ENCODE measurements around the gene FAF1. TPM values are rescaled to one million over a fixed set of nuclear protein-coding genes. Genes with fewer than 3 reads are reported as not detected.
"Not testable (repeated sequence)": the region's sequence is repeated elsewhere in the genome, so short reads cannot be mapped to it uniquely, and the experiment has no call there.

FAF1 gene
- total RNA-seq, 2 donors from 2014 or later = 25.5 to 68.6 TPM

DNA sequence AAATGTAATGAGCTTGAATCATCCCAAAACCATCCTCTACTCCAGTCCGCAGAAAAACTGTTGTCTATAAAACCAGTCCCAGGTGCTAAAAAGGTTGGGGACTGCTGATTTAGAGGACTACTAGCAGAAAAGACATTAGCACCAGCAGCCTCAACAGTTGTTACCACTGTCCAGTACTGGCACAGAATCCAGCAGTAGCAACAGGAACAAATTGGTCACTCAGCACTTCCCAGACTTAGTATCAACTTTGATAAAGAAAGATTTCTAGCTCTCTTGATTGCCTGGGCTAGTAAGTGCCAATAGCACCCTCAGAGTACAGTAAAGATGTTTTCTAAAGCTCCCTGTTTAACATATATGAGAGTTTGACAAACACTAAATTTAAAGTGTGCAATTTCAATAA lies 127.9 kb downstream of the FAF1 start:
- H3K4me1 ChIP-seq (ENCODE audit: control insufficient read depth in 1 of 2, low read depth in 2 of 2) = peaks cover 0 to 12% of the 10 kb centered on the region in 2 donors
- H3K27me3 ChIP-seq (replicated peaks; ENCODE audit: insufficient read depth) = no peaks in the 10 kb centered on the region
- H3K27ac ChIP-seq = no peak overlapping the region
- DNase-seq (ENCODE audit: low spot score) (no peak), ATAC-seq (ENCODE audit: insufficient number of reproducible peaks, low FRiP score, low read depth) (no peak)
- no peak overlapping the region for H3K4me3 ChIP-seq
- H3K36me3 ChIP-seq = no peaks in the 10 kb centered on the region
- H3K9me3 ChIP-seq = no peaks in the 10 kb centered on the region
- TF ChIP-seq, protein P1, sequence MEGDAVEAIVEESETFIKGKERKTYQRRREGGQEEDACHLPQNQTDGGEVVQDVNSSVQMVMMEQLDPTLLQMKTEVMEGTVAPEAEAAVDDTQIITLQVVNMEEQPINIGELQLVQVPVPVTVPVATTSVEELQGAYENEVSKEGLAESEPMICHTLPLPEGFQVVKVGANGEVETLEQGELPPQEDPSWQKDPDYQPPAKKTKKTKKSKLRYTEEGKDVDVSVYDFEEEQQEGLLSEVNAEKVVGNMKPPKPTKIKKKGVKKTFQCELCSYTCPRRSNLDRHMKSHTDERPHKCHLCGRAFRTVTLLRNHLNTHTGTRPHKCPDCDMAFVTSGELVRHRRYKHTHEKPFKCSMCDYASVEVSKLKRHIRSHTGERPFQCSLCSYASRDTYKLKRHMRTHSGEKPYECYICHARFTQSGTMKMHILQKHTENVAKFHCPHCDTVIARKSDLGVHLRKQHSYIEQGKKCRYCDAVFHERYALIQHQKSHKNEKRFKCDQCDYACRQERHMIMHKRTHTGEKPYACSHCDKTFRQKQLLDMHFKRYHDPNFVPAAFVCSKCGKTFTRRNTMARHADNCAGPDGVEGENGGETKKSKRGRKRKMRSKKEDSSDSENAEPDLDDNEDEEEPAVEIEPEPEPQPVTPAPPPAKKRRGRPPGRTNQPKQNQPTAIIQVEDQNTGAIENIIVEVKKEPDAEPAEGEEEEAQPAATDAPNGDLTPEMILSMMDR (IDR thresholded peaks at IDR 0.05) = no peak

DNA sequence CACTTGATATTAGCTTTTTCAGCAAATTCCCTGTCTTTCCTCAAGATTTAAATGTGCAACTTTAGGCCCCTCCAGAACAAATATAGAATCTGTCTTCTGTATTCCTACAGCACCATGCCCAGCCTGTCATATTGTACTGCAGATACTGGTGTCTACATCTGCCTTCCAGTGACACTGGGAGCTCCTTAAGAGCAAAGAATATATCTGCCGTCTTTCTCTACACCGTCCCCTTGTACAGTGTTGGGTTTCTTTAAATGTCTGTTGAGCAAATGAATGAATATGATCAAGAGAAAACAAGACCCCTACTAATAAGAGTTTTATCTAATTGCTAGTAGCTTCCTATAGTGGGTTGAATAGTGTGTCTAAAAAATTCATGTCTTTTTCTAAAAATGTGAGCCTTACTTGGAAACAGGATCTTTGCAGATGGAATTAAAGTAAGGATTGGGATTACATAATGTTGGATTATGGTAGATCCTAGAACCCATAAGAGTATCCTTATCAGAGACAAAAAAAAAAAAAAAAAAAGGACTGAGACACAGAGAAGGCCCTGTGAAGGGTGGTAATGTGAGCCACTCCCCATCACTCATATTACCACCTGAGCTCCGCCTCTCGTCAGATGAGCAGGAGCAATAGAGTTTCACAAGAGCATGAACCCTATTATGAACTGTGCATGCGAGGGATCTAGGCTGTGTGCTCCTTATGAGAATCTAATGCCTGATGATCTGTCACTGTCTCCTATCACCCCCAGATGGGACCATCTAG lies 128.6 kb downstream of the FAF1 start:
- peaks cover 0 to 12% of the 10 kb centered on the region in 2 donors for H3K4me1 ChIP-seq (ENCODE audit: control insufficient read depth in 1 of 2, low read depth in 2 of 2)
- H3K4me3 ChIP-seq = no peak overlapping the region
- H3K27ac ChIP-seq = no peak overlapping the region
- H3K9me3 ChIP-seq = no peaks in the 10 kb centered on the region
- TF ChIP-seq, protein P1 (IDR thresholded peaks at IDR 0.05) = no peak
- no peaks in the 10 kb centered on the region for H3K36me3 ChIP-seq
- no peak for DNase-seq (ENCODE audit: low spot score)
- no peaks in the 10 kb centered on the region for H3K27me3 ChIP-seq (replicated peaks; ENCODE audit: insufficient read depth)
- no peak for ATAC-seq (ENCODE audit: insufficient number of reproducible peaks, low FRiP score, low read depth)

DNA sequence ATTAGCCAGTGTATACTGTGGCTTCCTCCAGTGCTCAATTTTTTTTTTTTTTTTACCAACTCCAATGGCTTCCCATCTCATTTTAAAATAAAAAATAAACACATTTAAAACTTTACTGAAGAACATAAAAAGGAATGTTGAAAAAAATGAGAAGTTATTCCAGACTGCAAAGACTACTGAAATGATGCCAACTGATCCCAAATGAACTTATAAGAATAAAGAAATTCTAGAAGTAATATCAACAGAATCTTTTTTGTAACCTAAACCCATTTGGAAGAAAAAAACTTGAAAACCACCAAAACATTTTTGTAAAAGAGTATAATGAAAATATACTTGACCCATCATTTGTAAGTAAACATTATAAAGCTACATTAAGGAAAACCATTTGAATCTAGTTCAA lies 129.4 kb downstream of the FAF1 start:
- no peaks in the 10 kb centered on the region for H3K9me3 ChIP-seq
- no peaks in the 10 kb centered on the region for H3K27me3 ChIP-seq (replicated peaks; ENCODE audit: insufficient read depth)

DNA sequence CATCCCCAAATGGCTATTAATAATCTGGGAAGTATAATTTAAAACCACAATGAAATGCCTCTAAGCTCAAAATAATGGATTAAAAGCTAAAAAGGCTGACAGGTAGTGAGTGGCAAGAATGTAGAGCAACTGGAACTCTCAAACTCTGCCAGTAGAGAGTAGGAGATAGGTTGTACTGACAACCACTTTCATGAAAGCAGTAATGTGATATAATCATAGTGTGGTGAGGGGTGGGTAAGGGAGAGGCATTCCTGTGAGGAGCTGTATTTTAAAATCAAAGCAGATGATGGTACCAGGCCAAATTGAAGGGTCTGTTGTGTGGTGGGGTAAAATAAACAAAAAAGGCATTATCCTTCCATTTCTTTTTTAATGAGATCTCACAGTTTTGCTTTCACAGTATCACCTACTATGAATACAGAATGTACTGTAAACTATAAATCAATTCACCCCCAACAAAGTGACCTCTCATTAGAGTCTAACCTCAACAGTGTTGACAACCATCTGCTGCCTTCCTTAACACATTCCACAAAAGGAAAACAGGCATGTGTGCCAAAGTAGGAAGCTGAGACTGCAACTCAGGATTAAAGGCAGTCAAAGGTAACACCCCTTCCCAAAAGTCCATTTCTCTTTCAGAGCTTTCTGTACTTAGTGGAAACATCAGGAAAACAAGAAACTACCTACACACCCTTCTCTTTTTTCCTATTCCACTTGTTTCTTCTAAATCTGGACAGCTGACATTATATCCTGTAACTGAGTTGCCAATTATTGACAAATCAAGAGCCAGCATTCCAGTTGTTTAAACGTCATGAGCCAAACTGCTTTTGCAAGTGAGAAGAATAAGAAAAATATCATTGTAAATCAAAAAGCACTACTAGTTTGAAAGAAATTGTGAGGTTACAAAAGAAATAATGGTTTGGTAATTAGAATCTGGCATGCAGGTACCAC lies 130.8 kb downstream of the FAF1 start:
- Histone ChIP-seq H3K36me3 (no peaks in the 10 kb centered on the region), H3K9me3 (no peaks in the 10 kb centered on the region), H3K4me3 (no peak overlapping the region), H3K27ac (no peak overlapping the region), H3K4me1 (ENCODE audit: control insufficient read depth in 1 of 2, low read depth in 2 of 2) (peaks cover 0 to 12% of the 10 kb centered on the region in 2 donors), H3K27me3 (replicated peaks; ENCODE audit: insufficient read depth) (no peaks in the 10 kb centered on the region)
- no peak for DNase-seq (ENCODE audit: low spot score)
- ATAC-seq (ENCODE audit: insufficient number of reproducible peaks, low FRiP score, low read depth) = no peak
- TF ChIP-seq, protein P1 (IDR thresholded peaks at IDR 0.05) = no peak

More for the DNA sequence above, 129.4 kb downstream of the FAF1 start:
- H3K4me1 ChIP-seq (ENCODE audit: control insufficient read depth in 1 of 2, low read depth in 2 of 2) = peaks cover 0 to 12% of the 10 kb centered on the region in 2 donors
- H3K4me3 ChIP-seq = no peak overlapping the region
- TF ChIP-seq, protein P1 (IDR thresholded peaks at IDR 0.05) = no peak
- DNase-seq (ENCODE audit: low spot score) = no peak
- no peak overlapping the region for H3K27ac ChIP-seq
- no peak for ATAC-seq (ENCODE audit: insufficient number of reproducible peaks, low FRiP score, low read depth)
- no peaks in the 10 kb centered on the region for H3K36me3 ChIP-seq

DNA sequence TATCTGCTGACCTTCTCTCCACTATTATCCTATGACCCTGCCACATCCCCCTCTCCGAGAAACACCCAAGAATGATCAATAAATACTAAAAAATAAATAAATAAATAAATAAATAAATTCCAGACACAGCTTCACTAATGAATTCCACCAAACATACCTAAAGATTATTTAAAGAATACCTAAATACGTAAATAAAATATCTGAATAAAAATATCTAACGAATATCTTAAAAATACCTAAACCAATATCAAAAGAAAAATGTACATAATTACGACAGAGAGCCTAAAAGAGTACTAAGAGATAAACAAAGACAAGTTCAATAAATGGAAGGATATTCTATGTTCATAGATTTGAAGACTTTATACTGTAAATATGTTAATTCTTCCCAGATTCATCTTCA lies 132.5 kb downstream of the FAF1 start:
- Histone ChIP-seq H3K9me3 (no peaks in the 10 kb centered on the region), H3K4me1 (ENCODE audit: control insufficient read depth in 1 of 2, low read depth in 2 of 2) (peaks cover 0 to 16% of the 10 kb centered on the region in 2 donors), H3K36me3 (no peaks in the 10 kb centered on the region), H3K4me3 (no peak overlapping the region), H3K27ac (no peak overlapping the region), H3K27me3 (replicated peaks; ENCODE audit: insufficient read depth) (no peaks in the 10 kb centered on the region)
- TF ChIP-seq, protein P1 (IDR thresholded peaks at IDR 0.05) = no peak
- DNase-seq (ENCODE audit: low spot score) = no peak
- no peak for ATAC-seq (ENCODE audit: insufficient number of reproducible peaks, low FRiP score, low read depth)

DNA sequence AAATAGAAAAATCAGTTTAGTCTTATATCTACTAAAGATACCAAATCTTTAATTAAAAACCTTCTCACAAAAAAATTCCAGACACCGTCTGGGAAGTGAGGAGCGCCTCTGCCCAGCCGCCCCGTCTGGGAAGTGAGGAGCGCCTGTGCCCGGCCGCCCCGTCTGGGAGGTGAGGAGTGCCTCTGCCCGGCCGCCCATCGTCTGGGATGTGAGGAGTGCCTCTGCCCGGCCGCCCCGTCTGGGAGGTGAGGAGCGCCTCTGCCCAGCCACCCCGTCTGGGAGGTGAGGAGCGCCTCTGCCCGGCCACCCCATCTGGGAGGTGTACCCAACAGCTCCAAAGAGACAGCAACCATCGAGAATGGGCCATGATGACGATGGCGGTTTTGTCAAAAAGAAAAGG lies 133.3 kb downstream of the FAF1 start:
- DNase-seq (ENCODE audit: low spot score); H3K36me3 ChIP-seq; ATAC-seq (ENCODE audit: insufficient number of reproducible peaks, low FRiP score, low read depth); H3K4me3 ChIP-seq; H3K27ac ChIP-seq; H3K27me3 ChIP-seq (replicated peaks; ENCODE audit: insufficient read depth); H3K9me3 ChIP-seq: not testable (repeated sequence)
- peaks cover 3 to 24% of the 10 kb centered on the region in 2 donors for H3K4me1 ChIP-seq (ENCODE audit: control insufficient read depth in 1 of 2, low read depth in 2 of 2)

Data from thoracic aorta (tissue), 2 donors.